H9 (cell line): ENCODE results near the gene HDAC7. TPM values are rescaled to one million over a fixed set of nuclear protein-coding genes. Genes with fewer than 3 reads are reported as not detected.

Experiments
- DNase-seq: peaks from one replicate; pipeline ENCODE4 v3.0.0-alpha.2; 2017
- H2AFZ ChIP-seq: one replicate; pipeline ENCODE4 v1.6.1; 2013; ENCODE audit warnings: mild to moderate bottlenecking, low read length, control low read depth, moderate library complexity
- H2AK5ac ChIP-seq: 2 replicates; pipeline ENCODE4 v1.6.1; 2013; ENCODE audit warnings: low read length, control low read depth, mixed read lengths; ENCODE audit not compliant: insufficient read length
- H2BK120ac ChIP-seq: one replicate; pipeline ENCODE4 v1.6.1; 2013; ENCODE audit warnings: low read depth, mild to moderate bottlenecking, low read length, control low read depth, inconsistent platforms; ENCODE audit not compliant: poor library complexity, severe bottlenecking
- H2BK12ac ChIP-seq: 2 replicates; pipeline ENCODE4 v1.6.1; 2013; ENCODE audit warnings: low read length, control low read depth, mixed read lengths, low read depth; ENCODE audit not compliant: insufficient read length
- H2BK15ac ChIP-seq: 2 replicates; pipeline ENCODE4 v1.6.1; 2013; ENCODE audit warnings: low read depth, low read length, control low read depth
- H2BK20ac ChIP-seq: one replicate; pipeline ENCODE4 v1.6.1; 2013; ENCODE audit warnings: low read depth, mild to moderate bottlenecking, low read length, control low read depth, inconsistent platforms; ENCODE audit not compliant: poor library complexity, severe bottlenecking
- H2BK5ac ChIP-seq: 2 replicates; pipeline ENCODE4 v1.6.1; 2013; ENCODE audit warnings: low read length, control low read depth, mixed read lengths; ENCODE audit not compliant: insufficient read length
- H3K14ac ChIP-seq: 2 replicates; pipeline ENCODE4 v1.6.1; 2013; ENCODE audit warnings: low read length, control low read depth; ENCODE audit not compliant: insufficient read depth
- H3K18ac ChIP-seq: 2 replicates; pipeline ENCODE4 v1.6.1; 2013; ENCODE audit warnings: low read depth, mild to moderate bottlenecking, mixed read lengths, low read length, control low read depth; ENCODE audit not compliant: insufficient read length
- H3K23ac ChIP-seq: 2 replicates; pipeline ENCODE4 v1.6.1; 2013; ENCODE audit warnings: low read length, control low read depth, mixed read lengths, low read depth; ENCODE audit not compliant: insufficient read length
- H3K23me2 ChIP-seq: 2 replicates; pipeline ENCODE4 v1.6.1; 2013; ENCODE audit warnings: low read depth, mild to moderate bottlenecking, mixed read lengths, low read length, control low read depth; ENCODE audit not compliant: insufficient read length, poor library complexity, severe bottlenecking
- H3K27ac ChIP-seq: 2 replicates; pipeline ENCODE4 v1.5.1; 2013; ENCODE audit warnings: low read length, control low read depth, mixed read lengths, low read depth; ENCODE audit not compliant: insufficient read length
- H3K27me3 ChIP-seq: 2 replicates; pipeline ENCODE4 v1.6.1; 2013; ENCODE audit warnings: low read length, control low read depth, inconsistent platforms; ENCODE audit not compliant: insufficient read depth
- H3K4ac ChIP-seq: 2 replicates; pipeline ENCODE4 v1.6.1; 2013; ENCODE audit warnings: low read depth, mild to moderate bottlenecking, control low read depth, inconsistent platforms, low read length, moderate library complexity
- H3K4me1 ChIP-seq: 2 replicates; pipeline ENCODE4 v1.6.1; 2013; ENCODE audit warnings: low read length, control low read depth, inconsistent platforms; ENCODE audit not compliant: insufficient read depth
- H3K4me2 ChIP-seq: 2 replicates; pipeline ENCODE4 v1.6.1; 2013; ENCODE audit warnings: low read length, control low read depth, mixed read lengths; ENCODE audit not compliant: insufficient read length, insufficient read depth
- H3K56ac ChIP-seq: 2 replicates; pipeline ENCODE4 v1.6.1; 2013; ENCODE audit warnings: low read depth, mild to moderate bottlenecking, mixed read lengths, low read length, control low read depth; ENCODE audit not compliant: insufficient read length
- H3K79me1 ChIP-seq: 2 replicates; pipeline ENCODE4 v1.6.1; 2013; ENCODE audit warnings: low read depth, mild to moderate bottlenecking, moderate library complexity, low read length, control low read depth, inconsistent platforms; ENCODE audit not compliant: insufficient read depth, poor library complexity, severe bottlenecking
- H3K79me2 ChIP-seq: 2 replicates; pipeline ENCODE4 v1.6.1; 2013; ENCODE audit warnings: low read length, control low read depth, inconsistent platforms; ENCODE audit not compliant: insufficient read depth
- H3K9ac ChIP-seq: 2 replicates; pipeline ENCODE4 v1.6.1; 2013; ENCODE audit warnings: low read length, control low read depth, mixed read lengths; ENCODE audit not compliant: insufficient read length; ENCODE audit errors: extremely low read depth
- H3K9me3 ChIP-seq: one replicate; pipeline ENCODE4 v1.6.1; 2013; ENCODE audit warnings: low read depth, low read length, inconsistent platforms; ENCODE audit not compliant: control insufficient read depth
- H3T11ph ChIP-seq: one replicate; pipeline ENCODE4 v1.6.1; 2013; ENCODE audit warnings: mild to moderate bottlenecking, low read length, control low read depth, inconsistent platforms
- H4K20me1 ChIP-seq: one replicate; pipeline ENCODE4 v1.6.1; 2013; ENCODE audit not compliant: control insufficient read depth, insufficient read length, insufficient read depth
- H4K5ac ChIP-seq: 2 replicates; pipeline ENCODE4 v1.6.1; 2013; ENCODE audit warnings: low read depth, mild to moderate bottlenecking, mixed read lengths, low read length, control low read depth; ENCODE audit not compliant: insufficient read length
- H4K8ac ChIP-seq: replicated peaks from 2 replicates; pipeline ENCODE4 v1.6.1; 2013; ENCODE audit warnings: low read length, control low read depth, mixed read lengths, low read depth; ENCODE audit not compliant: insufficient read length
- H4K91ac ChIP-seq: 2 replicates; pipeline ENCODE4 v1.6.1; 2013; ENCODE audit warnings: low read depth, mild to moderate bottlenecking, moderate library complexity, mixed read lengths, low read length, control low read depth; ENCODE audit not compliant: insufficient read length
- H3K27ac Mint-ChIP-seq, 3 experiments: 2 replicates in 2 of 3; 3 replicates in 1 of 3; pipeline ENCODE4 v1.8.0; 2020 to 2021; ENCODE audit warnings: mixed read lengths in 3 of 3, mild to moderate bottlenecking in 1 of 3, moderate library complexity in 1 of 3
- H3K27me3 Mint-ChIP-seq: 2 replicates; pipeline ENCODE4 v1.8.0; 2021; ENCODE audit warnings: low read depth, mild to moderate bottlenecking, moderate library complexity, mixed read lengths
- H3K36me3 Mint-ChIP-seq, 3 experiments: 2 replicates in 2 of 3; 3 replicates in 1 of 3; pipeline ENCODE4 v1.8.0; 2020 to 2021; ENCODE audit warnings: low read depth in 3 of 3, mixed read lengths in 3 of 3; ENCODE audit not compliant: insufficient read depth in 1 of 3
- H3K4me1 Mint-ChIP-seq, 2 experiments: 2 replicates each; pipeline ENCODE4 v1.8.0; 2020; ENCODE audit warnings: mixed read lengths in 2 of 2
- H3K4me3 Mint-ChIP-seq, 2 experiments: 2 replicates in 1 of 2; 3 replicates in 1 of 2; pipeline ENCODE4 v1.8.0; 2020 to 2021; ENCODE audit warnings: mild to moderate bottlenecking in 2 of 2, mixed read lengths in 2 of 2, moderate library complexity in 1 of 2
- H3K9me3 Mint-ChIP-seq, 2 experiments: 2 replicates in 1 of 2; 3 replicates in 1 of 2; pipeline ENCODE4 v1.8.0; 2020; ENCODE audit warnings: mild to moderate bottlenecking in 2 of 2, mixed read lengths in 2 of 2, moderate library complexity in 1 of 2
- WGBS: extraction: QIAGEN DNeasy Blood & Tissue Kit; methylation state at CpG from one replicate; pipeline ENCODE4 v1.1.7; 2013; ENCODE audit warnings: missing lambda C conversion rate, low lambda C conversion rate, mixed read lengths; ENCODE audit not compliant: insufficient read length; ENCODE audit errors: extremely low coverage; 5-methylcytosine and 5-hydroxymethylcytosine counted together
- total RNA-seq: library from RNA; stranded (reverse); gene quantifications from 2 replicates; pipeline ENCODE4 v1.2.1, GENCODE V29; 2021
- TF ChIP-seq, protein P1 (sequence below): fragments of 200-600 bp; sonication (generic); conservative IDR thresholded peaks from 3 replicates; pipeline ENCODE4 v1.8.0; 2021; ENCODE audit warnings: antibody characterized with exemption, mild to moderate bottlenecking

The HDAC7 gene
- total RNA-seq, 1 experiment from 2014 or later = 72.1 TPM

DNA sequence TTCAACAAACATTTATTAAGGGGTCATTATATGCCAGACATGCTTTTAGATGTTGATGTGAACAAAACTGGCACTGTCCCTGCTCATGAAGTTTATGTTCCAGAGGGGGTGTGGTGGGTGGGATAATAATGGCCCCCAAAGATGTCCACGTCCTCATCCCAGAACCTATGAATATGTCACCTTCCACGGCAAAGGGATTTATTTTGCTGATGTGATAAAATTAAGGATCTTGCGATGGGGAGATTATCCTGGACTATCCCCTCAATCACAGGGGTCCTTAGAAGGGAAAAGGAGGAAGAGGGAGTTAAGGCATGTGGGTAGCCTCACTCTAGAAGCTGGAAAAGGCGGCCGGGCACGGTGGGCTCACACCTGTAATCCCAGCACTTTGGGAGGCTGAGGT lies 48.4 kb downstream of the HDAC7 start:
- H3K23me2 ChIP-seq = peaks cover 6% of the 10 kb centered on the region
- TF ChIP-seq, protein P1, sequence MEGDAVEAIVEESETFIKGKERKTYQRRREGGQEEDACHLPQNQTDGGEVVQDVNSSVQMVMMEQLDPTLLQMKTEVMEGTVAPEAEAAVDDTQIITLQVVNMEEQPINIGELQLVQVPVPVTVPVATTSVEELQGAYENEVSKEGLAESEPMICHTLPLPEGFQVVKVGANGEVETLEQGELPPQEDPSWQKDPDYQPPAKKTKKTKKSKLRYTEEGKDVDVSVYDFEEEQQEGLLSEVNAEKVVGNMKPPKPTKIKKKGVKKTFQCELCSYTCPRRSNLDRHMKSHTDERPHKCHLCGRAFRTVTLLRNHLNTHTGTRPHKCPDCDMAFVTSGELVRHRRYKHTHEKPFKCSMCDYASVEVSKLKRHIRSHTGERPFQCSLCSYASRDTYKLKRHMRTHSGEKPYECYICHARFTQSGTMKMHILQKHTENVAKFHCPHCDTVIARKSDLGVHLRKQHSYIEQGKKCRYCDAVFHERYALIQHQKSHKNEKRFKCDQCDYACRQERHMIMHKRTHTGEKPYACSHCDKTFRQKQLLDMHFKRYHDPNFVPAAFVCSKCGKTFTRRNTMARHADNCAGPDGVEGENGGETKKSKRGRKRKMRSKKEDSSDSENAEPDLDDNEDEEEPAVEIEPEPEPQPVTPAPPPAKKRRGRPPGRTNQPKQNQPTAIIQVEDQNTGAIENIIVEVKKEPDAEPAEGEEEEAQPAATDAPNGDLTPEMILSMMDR = no peak
- no peak for DNase-seq

More for the DNA sequence above, 48.4 kb downstream of the HDAC7 start:
- H3K9me3 Mint-ChIP-seq = no peaks in the 10 kb centered on the region
- H3K27me3 Mint-ChIP-seq = peaks cover 22% of the 10 kb centered on the region
- Histone ChIP-seq H4K91ac (no peak overlapping the region), H3K14ac (no peak overlapping the region), H3K56ac (no peak overlapping the region), H3K18ac (no peak overlapping the region), H2BK12ac (no peak overlapping the region), H4K20me1 (peaks cover 3% of the 10 kb centered on the region), H3K4me2 (no peak overlapping the region), H3T11ph (no peak overlapping the region), H2BK20ac (no peak overlapping the region), H3K27ac (no peak overlapping the region), H2BK5ac (no peak overlapping the region), H2AFZ (no peak overlapping the region), H2BK120ac (no peak overlapping the region), H3K79me1 (no peaks in the 10 kb centered on the region), H3K79me2 (no peaks in the 10 kb centered on the region), H3K23ac (no peak overlapping the region), H4K5ac (no peak overlapping the region), H3K9me3 (no peaks in the 10 kb centered on the region), H3K9ac (no peak overlapping the region), H2AK5ac (no peak overlapping the region), H2BK15ac (no peak overlapping the region), H3K27me3 (no peaks in the 10 kb centered on the region), H3K4ac (no peak overlapping the region), H4K8ac (no peak overlapping the region), H3K4me1 (peaks cover 6% of the 10 kb centered on the region)
- H3K4me3 Mint-ChIP-seq = no peak overlapping the region
- H3K27ac Mint-ChIP-seq = no peak overlapping the region
- peaks cover 18 to 24% of the 10 kb centered on the region in 2 experiments for H3K4me1 Mint-ChIP-seq
- H3K36me3 Mint-ChIP-seq = peaks cover 0 to 1% (median 0%) of the 10 kb centered on the region in 3 experiments; a peak in 2 of 7 replicates
- no CpG with 5 or more reads among the region's 6 CpGs for WGBS
